Keratinocyte (primary cell): ENCODE results near the gene ST6GAL1. TPM values are rescaled to one million over a fixed set of nuclear protein-coding genes. Genes with fewer than 3 reads are reported as not detected.

Experiments
- DNase-seq: peaks from one replicate; pipeline ENCODE4 v3.0.0-alpha.2; 2011; ENCODE audit warnings: low read depth, missing footprints, low spot score
- FAIRE-seq: peaks from 2 replicates; lab custom pipeline; 2011; peaks lifted over from hg19 to GRCh38; lab: Jason Lieb, UNC
- H2AFZ ChIP-seq: 2 replicates; pipeline ENCODE4 v1.6.0; 2012; ENCODE audit warnings: low read length, control low read depth, inconsistent platforms; ENCODE audit not compliant: control insufficient read depth
- H3K27ac ChIP-seq: 2 replicates; pipeline ENCODE4 v1.5.1; 2011; ENCODE audit warnings: low read length; ENCODE audit not compliant: control insufficient read depth, insufficient read depth
- H3K27me3 ChIP-seq: 3 replicates; pipeline ENCODE4 v1.6.0; 2011; ENCODE audit warnings: low read length; ENCODE audit not compliant: control insufficient read depth, insufficient read depth; ENCODE audit errors: extremely low read depth
- H3K36me3 ChIP-seq, 2 experiments: 2 replicates in 1 of 2; 3 replicates in 1 of 2; pipeline ENCODE4 v1.5.1; 2011; ENCODE audit warnings: low read length in 2 of 2, mild to moderate bottlenecking in 1 of 2; ENCODE audit not compliant: control insufficient read depth in 2 of 2, insufficient read depth in 2 of 2; ENCODE audit errors: extremely low read depth in 1 of 2
- H3K4me1 ChIP-seq: 3 replicates; pipeline ENCODE4 v1.5.1; 2011; ENCODE audit warnings: low read length; ENCODE audit not compliant: control insufficient read depth, insufficient read depth; ENCODE audit errors: extremely low read depth
- H3K4me2 ChIP-seq: 3 replicates; pipeline ENCODE4 v1.6.0; 2011; ENCODE audit warnings: low read depth, low read length; ENCODE audit not compliant: control insufficient read depth, insufficient read depth; ENCODE audit errors: extremely low read depth
- H3K4me3 ChIP-seq, 3 experiments: fragments of 200-600 bp in 1 of 3; sonication (generic) in 1 of 3; 2 replicates in 2 of 3; 3 replicates in 1 of 3; pipeline ENCODE4 v1.5.1; 2011 to 2016; ENCODE audit warnings: low read length in 3 of 3, mild to moderate bottlenecking in 3 of 3, control low read depth in 2 of 3, inconsistent platforms in 1 of 3, low read depth in 1 of 3, mixed read lengths in 1 of 3, mixed run types in 1 of 3, moderate library complexity in 1 of 3; ENCODE audit not compliant: control insufficient read depth in 2 of 3, insufficient read depth in 2 of 3; ENCODE audit errors: extremely low read depth in 1 of 3
- H3K79me2 ChIP-seq: 2 replicates; pipeline ENCODE4 v1.6.0; 2012; ENCODE audit warnings: low read length; ENCODE audit not compliant: control insufficient read depth, insufficient read depth
- H3K9ac ChIP-seq: 3 replicates; pipeline ENCODE4 v1.6.0; 2011; ENCODE audit warnings: low read length; ENCODE audit not compliant: control insufficient read depth, insufficient read depth; ENCODE audit errors: extremely low read depth
- H3K9me1 ChIP-seq: 3 replicates; pipeline ENCODE4 v1.6.0; 2011; ENCODE audit warnings: low read length; ENCODE audit not compliant: control insufficient read depth, insufficient read depth; ENCODE audit errors: extremely low read depth
- H3K9me3 ChIP-seq: 2 replicates; pipeline ENCODE4 v1.5.1; 2012; ENCODE audit warnings: low read depth, low read length; ENCODE audit not compliant: control insufficient read depth
- H4K20me1 ChIP-seq: 3 replicates; pipeline ENCODE4 v1.6.0; 2011; ENCODE audit warnings: low read length; ENCODE audit not compliant: control insufficient read depth, insufficient read depth; ENCODE audit errors: extremely low read depth
- EZH2 ChIP-seq: IDR thresholded peaks from one replicate; pipeline ENCODE4 v1.6.1; 2012; ENCODE audit warnings: inconsistent platforms, mild to moderate bottlenecking, low read length, moderate library complexity
- dilution Hi-C: fragments of 300-500 bp; cut with MboI; formaldehyde crosslinking; loops from one replicate; pipeline ENCODE4 v1.7.0; 2020; ENCODE audit warnings: low sequenced_read_pairs; ENCODE audit not compliant: extremely low pct_ligation_motif_present
- polyA plus RNA-seq, 5 experiments: library from polyadenylated mRNA; depleted of rRNA in 3 of 5; stranded (reverse) in 3 of 5; stranded (forward) in 1 of 5; unstranded in 1 of 5; fragments of >200 nt; gene quantifications; 1 replicate in 1 of 5; 2 replicates in 3 of 5; 3 replicates in 1 of 5; pipeline versions ENCODE4 v1.2.1 to v1.2.3, GENCODE V29; 2011 to 2012; ENCODE audit warnings: missing spikeins in 2 of 5, low read depth in 1 of 5, low replicate concordance in 1 of 5
- TF ChIP-seq, protein P1 (sequence below), 3 experiments: IDR thresholded peaks in 1 of 3; conservative IDR thresholded peaks in 1 of 3; optimal IDR thresholded peaks in 1 of 3; 2 replicates in 2 of 3; 3 replicates in 1 of 3; pipeline versions ENCODE3 to v1.5.1; 2011; ENCODE audit warnings: low read length in 3 of 3, mild to moderate bottlenecking in 3 of 3, moderate library complexity in 2 of 3, control low read depth in 1 of 3, inconsistent platforms in 1 of 3; ENCODE audit not compliant: insufficient read depth in 2 of 3; ENCODE audit errors: extremely low read depth in 1 of 3

The ST6GAL1 gene
- polyA plus RNA-seq, 1 donor (not counting 4 experiments of a cell fraction or from before 2014, with no cell fraction given): 7.5 TPM

DNA sequence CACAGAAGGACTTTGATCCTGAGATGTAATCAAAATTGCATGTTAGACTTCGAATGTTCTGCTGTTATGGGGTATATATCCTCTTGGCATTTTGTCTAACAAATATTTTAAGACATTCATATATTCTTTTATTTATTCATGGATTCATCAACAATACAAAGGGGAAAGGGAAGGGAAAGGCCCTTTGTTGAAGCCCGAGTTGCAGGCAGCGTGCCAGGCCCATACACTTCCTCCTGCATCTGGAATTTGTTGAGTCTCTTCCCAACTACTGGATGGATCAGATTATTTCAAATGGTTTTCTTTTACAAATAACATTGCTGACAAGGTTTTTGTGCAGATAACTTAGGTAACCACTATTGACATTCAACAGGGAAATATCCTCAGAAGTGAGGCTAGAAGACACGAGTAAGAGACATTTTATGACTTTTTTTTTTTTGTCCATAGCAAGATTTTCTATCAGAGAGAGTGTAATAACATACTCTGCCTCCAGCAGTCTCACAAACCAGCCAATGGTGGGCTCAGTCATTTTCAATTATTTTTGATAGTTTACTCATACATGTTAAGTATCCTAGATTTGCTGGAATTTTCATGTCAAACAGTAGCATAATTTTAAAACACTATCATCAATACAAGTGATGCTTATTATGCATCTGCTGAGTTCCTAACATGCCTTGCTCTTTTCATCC lies 114.7 kb downstream of the ST6GAL1 start:
- no peak overlapping the region for H2AFZ ChIP-seq
- no peak overlapping the region for H3K9ac ChIP-seq
- H3K27ac ChIP-seq: no peak overlapping the region
- peaks cover 9% of the 10 kb centered on the region for H3K4me1 ChIP-seq
- H3K9me1 ChIP-seq: no peaks in the 10 kb centered on the region
- H3K79me2 ChIP-seq: no peaks in the 10 kb centered on the region
- dilution Hi-C loops: no loop called here
- no peak overlapping the region for H3K4me2 ChIP-seq
- DNase-seq (no peak), FAIRE-seq (no peak)
- H4K20me1 ChIP-seq: no peaks in the 10 kb centered on the region
- H3K9me3 ChIP-seq: no peaks in the 10 kb centered on the region
- H3K36me3 ChIP-seq: peaks cover 0 to 2% of the 10 kb centered on the region in 2 experiments
- TF ChIP-seq, protein P1, sequence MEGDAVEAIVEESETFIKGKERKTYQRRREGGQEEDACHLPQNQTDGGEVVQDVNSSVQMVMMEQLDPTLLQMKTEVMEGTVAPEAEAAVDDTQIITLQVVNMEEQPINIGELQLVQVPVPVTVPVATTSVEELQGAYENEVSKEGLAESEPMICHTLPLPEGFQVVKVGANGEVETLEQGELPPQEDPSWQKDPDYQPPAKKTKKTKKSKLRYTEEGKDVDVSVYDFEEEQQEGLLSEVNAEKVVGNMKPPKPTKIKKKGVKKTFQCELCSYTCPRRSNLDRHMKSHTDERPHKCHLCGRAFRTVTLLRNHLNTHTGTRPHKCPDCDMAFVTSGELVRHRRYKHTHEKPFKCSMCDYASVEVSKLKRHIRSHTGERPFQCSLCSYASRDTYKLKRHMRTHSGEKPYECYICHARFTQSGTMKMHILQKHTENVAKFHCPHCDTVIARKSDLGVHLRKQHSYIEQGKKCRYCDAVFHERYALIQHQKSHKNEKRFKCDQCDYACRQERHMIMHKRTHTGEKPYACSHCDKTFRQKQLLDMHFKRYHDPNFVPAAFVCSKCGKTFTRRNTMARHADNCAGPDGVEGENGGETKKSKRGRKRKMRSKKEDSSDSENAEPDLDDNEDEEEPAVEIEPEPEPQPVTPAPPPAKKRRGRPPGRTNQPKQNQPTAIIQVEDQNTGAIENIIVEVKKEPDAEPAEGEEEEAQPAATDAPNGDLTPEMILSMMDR (optimal IDR thresholded peaks at IDR 0.05 in 1 of 3, IDR thresholded peaks at IDR 0.05 in 1 of 3, conservative IDR thresholded peaks at IDR 0.05 in 1 of 3; ENCODE audit: extremely low read depth in 1 of 3, insufficient read depth in 2 of 3, low read length in 3 of 3): no peak
- no peak for TF ChIP-seq EZH2
- H3K4me3 ChIP-seq: no peak overlapping the region
- no peaks in the 10 kb centered on the region for H3K27me3 ChIP-seq

DNA sequence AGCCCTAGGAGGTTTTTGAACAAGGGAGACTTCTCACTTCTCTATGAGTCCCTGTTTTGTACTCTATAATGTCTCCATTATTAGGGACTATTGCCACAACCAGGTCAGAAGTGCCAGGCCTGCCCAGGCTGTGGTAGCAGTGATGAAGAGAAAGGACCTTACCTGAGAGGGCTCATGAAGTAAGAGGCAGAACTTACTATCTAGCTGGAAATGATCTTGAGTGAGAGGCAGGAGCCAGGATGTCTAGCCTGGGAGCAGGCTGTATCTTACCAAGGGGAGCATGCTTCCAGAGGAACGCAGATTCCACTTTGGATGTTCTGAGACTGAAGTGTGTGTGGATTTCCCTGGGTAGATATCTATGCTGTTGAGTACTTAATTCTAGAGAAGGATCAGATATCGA lies 115.7 kb downstream of the ST6GAL1 start:
- no peak for TF ChIP-seq EZH2
- TF ChIP-seq, protein P1 (optimal IDR thresholded peaks at IDR 0.05 in 1 of 3, IDR thresholded peaks at IDR 0.05 in 1 of 3, conservative IDR thresholded peaks at IDR 0.05 in 1 of 3; ENCODE audit: extremely low read depth in 1 of 3, insufficient read depth in 2 of 3, low read length in 3 of 3): no peak
- H3K9me3 ChIP-seq: no peaks in the 10 kb centered on the region
- no peak overlapping the region for H2AFZ ChIP-seq
- no peaks in the 10 kb centered on the region for H3K27me3 ChIP-seq
- DNase-seq (no peak), FAIRE-seq (no peak)
- no peak overlapping the region for H3K27ac ChIP-seq
- peaks cover 0 to 2% of the 10 kb centered on the region in 2 experiments for H3K36me3 ChIP-seq
- no peak overlapping the region for H3K4me3 ChIP-seq
- H3K9me1 ChIP-seq: no peaks in the 10 kb centered on the region
- H3K4me2 ChIP-seq: no peak overlapping the region
- dilution Hi-C loops: no loop called here
- H4K20me1 ChIP-seq: no peaks in the 10 kb centered on the region
- peaks cover 3% of the 10 kb centered on the region for H3K4me1 ChIP-seq
- H3K9ac ChIP-seq: no peak overlapping the region
- H3K79me2 ChIP-seq: no peaks in the 10 kb centered on the region
